ENCODE measurements around the gene CFD. TPM values are rescaled to one million over a fixed set of nuclear protein-coding genes. Genes with fewer than 3 reads are reported as not detected.
"Not testable (repeated sequence)": the region's sequence is repeated elsewhere in the genome, so short reads cannot be mapped to it uniquely, and the experiment has no call there.

CFD gene
- total RNA-seq, 1 experiment from 2014 or later: 1.9 TPM

- Histone ChIP-seq H3K79me1 (ENCODE audit: insufficient read depth, low read depth, low read length, poor library complexity, severe bottlenecking) (no peaks in the 10 kb centered on the region), H3K18ac (ENCODE audit: insufficient read length, low read depth, low read length) (no peak overlapping the region), H3T11ph (ENCODE audit: low read length) (no peak overlapping the region), H3K23me2 (ENCODE audit: insufficient read length, low read depth, low read length, poor library complexity, severe bottlenecking) (no peaks in the 10 kb centered on the region), H2BK12ac (ENCODE audit: insufficient read length, low read depth, low read length) (no peak overlapping the region), H2AK5ac (ENCODE audit: insufficient read length, low read length) (no peak overlapping the region), H3K14ac (ENCODE audit: insufficient read depth, low read length) (no peak overlapping the region), H3K23ac (ENCODE audit: insufficient read length, low read depth, low read length) (no peak overlapping the region), H3K79me2 (ENCODE audit: insufficient read depth, low read length) (no peaks in the 10 kb centered on the region), H2BK20ac (ENCODE audit: low read depth, low read length, poor library complexity, severe bottlenecking) (no peak overlapping the region), H3K27ac (ENCODE audit: insufficient read length, low read depth, low read length) (no peak overlapping the region), H2BK5ac (ENCODE audit: insufficient read length, low read length) (no peak overlapping the region), H3K4ac (ENCODE audit: low read depth, low read length) (no peak overlapping the region), H2BK120ac (ENCODE audit: low read depth, low read length, poor library complexity, severe bottlenecking) (no peak overlapping the region), H3K9ac (ENCODE audit: extremely low read depth, insufficient read length, low read length) (no peak overlapping the region), H4K8ac (replicated peaks; ENCODE audit: insufficient read length, low read depth, low read length) (no peak overlapping the region), H3K56ac (ENCODE audit: insufficient read length, low read depth, low read length) (no peak overlapping the region), H3K4me2 (ENCODE audit: insufficient read depth, insufficient read length, low read length) (no peak overlapping the region), H3K9me3 (ENCODE audit: control insufficient read depth, low read depth, low read length) (no peaks in the 10 kb centered on the region), H4K5ac (ENCODE audit: insufficient read length, low read depth, low read length) (no peak overlapping the region), H3K27me3 (ENCODE audit: insufficient read depth, low read length) (no peaks in the 10 kb centered on the region), H2AFZ (ENCODE audit: low read length) (no peak overlapping the region), H2BK15ac (ENCODE audit: low read depth, low read length) (no peak overlapping the region), H4K91ac (ENCODE audit: insufficient read length, low read depth, low read length) (no peak overlapping the region), H3K4me1 (ENCODE audit: insufficient read depth, low read length) (no peaks in the 10 kb centered on the region), H4K20me1 (ENCODE audit: control insufficient read depth, insufficient read depth, insufficient read length) (no peaks in the 10 kb centered on the region)
- peaks cover 3% of the 10 kb centered on the region; the same call in 1 of the 2 replicates for H3K27me3 Mint-ChIP-seq (ENCODE audit: low read depth)
- H3K27ac Mint-ChIP-seq: no peak overlapping the region
- H3K36me3 Mint-ChIP-seq (ENCODE audit: insufficient read depth in 1 of 3, low read depth in 3 of 3): peaks cover 16 to 41% (median 40%) of the 10 kb centered on the region in 3 experiments
- no peaks in the 10 kb centered on the region; a peak in 1 of 5 replicates for H3K9me3 Mint-ChIP-seq
- no peaks in the 10 kb centered on the region for H3K4me1 Mint-ChIP-seq
- WGBS (ENCODE audit: extremely low coverage, insufficient read length, low lambda C conversion rate): 100% methylated on average over 2 of the region's 2 CpGs
- H3K4me3 Mint-ChIP-seq: no peak overlapping the region
- TF ChIP-seq CTCF (conservative IDR thresholded peaks at IDR 0.05): no peak
- DNase-seq: no peak
These were observed 43.0 kb upstream of the CFD start for GRCh38 chr19:816500-816857.

GRCh38 chr19:820212-820611 lies 39.3 kb upstream of the CFD start:
- H3K36me3 Mint-ChIP-seq (ENCODE audit: insufficient read depth in 1 of 3, low read depth in 3 of 3): peaks cover 13 to 26% (median 25%) of the 10 kb centered on the region in 3 experiments
- H3K4me2 ChIP-seq (ENCODE audit: insufficient read depth, insufficient read length, low read length); DNase-seq: not testable (repeated sequence)

More at GRCh38 chr19:820212-820611, 39.3 kb upstream of the CFD start:
- not testable (repeated sequence) for H3K27me3 Mint-ChIP-seq (ENCODE audit: low read depth); H2BK15ac ChIP-seq (ENCODE audit: low read depth, low read length); H3K9me3 Mint-ChIP-seq; H3K14ac ChIP-seq (ENCODE audit: insufficient read depth, low read length); H3K27ac ChIP-seq (ENCODE audit: insufficient read length, low read depth, low read length); H3K4me1 ChIP-seq (ENCODE audit: insufficient read depth, low read length); H2BK120ac ChIP-seq (ENCODE audit: low read depth, low read length, poor library complexity, severe bottlenecking); H3K79me2 ChIP-seq (ENCODE audit: insufficient read depth, low read length); H4K8ac ChIP-seq (replicated peaks; ENCODE audit: insufficient read length, low read depth, low read length); H3K79me1 ChIP-seq (ENCODE audit: insufficient read depth, low read depth, low read length, poor library complexity, severe bottlenecking); H3K4ac ChIP-seq (ENCODE audit: low read depth, low read length); H3K18ac ChIP-seq (ENCODE audit: insufficient read length, low read depth, low read length); H3K23ac ChIP-seq (ENCODE audit: insufficient read length, low read depth, low read length); H3K9ac ChIP-seq (ENCODE audit: extremely low read depth, insufficient read length, low read length); H4K20me1 ChIP-seq (ENCODE audit: control insufficient read depth, insufficient read depth, insufficient read length); H2BK12ac ChIP-seq (ENCODE audit: insufficient read length, low read depth, low read length); H2AK5ac ChIP-seq (ENCODE audit: insufficient read length, low read length); H3K27ac Mint-ChIP-seq; H3T11ph ChIP-seq (ENCODE audit: low read length); H3K56ac ChIP-seq (ENCODE audit: insufficient read length, low read depth, low read length); H2BK20ac ChIP-seq (ENCODE audit: low read depth, low read length, poor library complexity, severe bottlenecking); H4K91ac ChIP-seq (ENCODE audit: insufficient read length, low read depth, low read length); H2BK5ac ChIP-seq (ENCODE audit: insufficient read length, low read length); H3K23me2 ChIP-seq (ENCODE audit: insufficient read length, low read depth, low read length, poor library complexity, severe bottlenecking); H3K27me3 ChIP-seq (ENCODE audit: insufficient read depth, low read length); H4K5ac ChIP-seq (ENCODE audit: insufficient read length, low read depth, low read length); H2AFZ ChIP-seq (ENCODE audit: low read length); H3K9me3 ChIP-seq (ENCODE audit: control insufficient read depth, low read depth, low read length)
- Mint-ChIP-seq H3K4me1 (peaks cover 7 to 11% of the 10 kb centered on the region in 2 experiments), H3K4me3 (peak overlapping the region; percentile 67 to 81; a peak in 4 of 5 replicates)
- WGBS (ENCODE audit: extremely low coverage, insufficient read length, low lambda C conversion rate): no CpG with 5 or more reads among the region's 5 CpGs

Data from H9 (cell line).